Raji (cell line): ENCODE results near the gene GPC4.

Experiments
- POLR2A ChIP-seq: IDR thresholded peaks from 2 replicates; pipeline ENCODE4 v1.6.1; 2011; ENCODE audit warnings: low read depth, low read length, control low read depth; ENCODE audit not compliant: insufficient read depth

Gene GPC4

DNA sequence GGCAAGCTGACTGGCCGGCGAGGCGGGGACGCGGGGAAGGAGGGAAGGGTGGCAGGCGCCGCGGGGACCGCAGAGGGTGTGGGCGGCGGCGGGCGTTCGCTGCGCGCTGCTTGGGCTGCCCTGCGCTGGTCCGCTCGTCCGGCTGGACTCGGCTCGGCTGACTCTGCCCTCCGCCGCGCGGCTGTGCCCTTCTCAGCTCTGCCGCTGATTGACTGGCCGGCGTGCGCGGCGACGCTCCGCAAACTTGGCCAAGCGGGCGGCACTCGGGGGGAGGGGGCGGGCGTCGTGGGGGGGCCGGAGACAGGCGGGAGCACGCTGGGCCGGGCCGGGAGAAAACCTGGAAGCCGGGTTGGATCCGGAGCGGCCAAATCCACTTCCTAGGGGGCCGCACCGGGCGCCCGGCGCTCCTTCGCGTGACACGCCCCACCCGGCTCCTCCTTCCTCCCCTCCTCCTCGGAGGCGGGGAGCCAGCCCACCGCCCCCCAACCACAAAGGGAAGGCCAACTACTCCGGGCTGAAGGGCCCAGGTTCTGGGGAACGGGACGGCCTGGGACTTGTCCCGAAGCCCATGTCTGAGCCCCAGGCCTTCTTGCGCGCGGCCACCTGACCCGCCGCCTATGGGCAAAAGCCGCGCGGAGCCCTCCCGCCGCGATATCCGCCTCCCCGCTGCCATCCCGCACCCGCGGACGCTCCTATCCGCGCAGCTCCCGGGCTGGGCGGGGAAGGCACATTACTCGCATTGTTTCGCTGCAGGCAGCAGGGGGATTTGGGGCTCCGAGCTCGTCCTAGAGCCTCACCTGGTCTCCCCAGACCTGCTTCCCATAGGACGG, at the start of gene GPC4:
Gene GPC4, minus strand, starts transcription at position 214 of the 830 bp plus-strand sequence. CDS start 524 bp downstream, outside the sequence.
- no peak for TF ChIP-seq POLR2A

DNA sequence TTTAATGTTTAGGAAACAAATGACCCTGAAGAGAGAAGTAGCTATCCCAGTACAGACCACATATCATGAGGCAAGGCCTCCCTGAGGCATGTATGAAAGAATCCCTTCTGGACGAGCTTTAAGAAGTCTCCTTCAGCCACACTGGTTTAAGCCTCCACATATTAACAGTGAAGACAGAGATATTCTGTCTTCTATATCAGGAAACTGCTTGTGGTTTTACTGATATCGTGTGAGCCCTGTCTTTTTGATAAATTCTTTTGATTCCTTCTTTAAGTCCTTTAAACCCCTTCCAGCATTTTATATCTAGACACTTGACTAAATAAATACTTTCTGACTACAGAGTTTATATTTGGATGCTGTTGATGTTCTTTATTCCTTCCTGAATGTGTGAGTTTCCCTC, 45.9 kb upstream of the GPC4 start:
- TF ChIP-seq POLR2A: no peak

DNA sequence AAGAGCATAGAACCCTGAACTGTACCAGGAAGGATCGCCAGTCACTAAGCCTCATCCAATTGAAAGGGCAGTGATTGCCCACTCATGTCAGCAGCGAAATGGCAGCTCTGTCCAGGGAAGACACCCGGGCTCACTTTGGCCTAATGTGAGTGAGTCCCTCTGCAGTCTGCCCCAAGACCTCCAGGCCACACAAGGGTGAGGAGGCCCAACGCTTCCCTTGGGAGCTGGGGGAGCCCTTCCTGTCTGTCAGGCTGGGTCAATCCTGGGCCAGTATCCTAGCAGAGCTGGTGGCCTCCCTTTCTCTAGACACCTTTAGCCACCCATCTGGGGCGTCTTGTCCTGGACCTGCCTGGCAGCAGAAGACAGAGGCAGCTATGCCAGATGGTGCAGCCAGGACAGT, 39.6 kb upstream of the GPC4 start:
- TF ChIP-seq POLR2A: no peak

DNA sequence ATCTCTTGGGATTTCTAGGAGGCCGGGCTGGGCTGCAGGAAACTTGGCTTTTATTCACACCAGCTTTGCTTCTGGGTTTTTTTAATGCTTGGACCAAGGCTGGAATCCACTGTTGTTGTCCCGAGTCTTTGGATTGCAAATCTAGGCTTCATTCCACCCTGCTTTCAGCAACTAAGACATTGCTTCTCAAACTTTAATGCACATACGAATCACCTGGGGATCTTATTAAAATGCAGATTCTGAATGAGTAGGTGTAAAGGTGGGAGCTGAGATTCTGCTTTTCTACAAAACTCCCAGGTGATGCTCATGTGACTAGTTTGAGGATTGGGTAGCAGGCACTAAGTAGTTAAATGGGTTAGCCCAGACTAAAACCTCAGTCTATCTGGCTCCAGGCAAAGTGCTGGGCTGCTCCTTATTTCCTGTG, 39.2 kb upstream of the GPC4 start:
- no peak for TF ChIP-seq POLR2A

DNA sequence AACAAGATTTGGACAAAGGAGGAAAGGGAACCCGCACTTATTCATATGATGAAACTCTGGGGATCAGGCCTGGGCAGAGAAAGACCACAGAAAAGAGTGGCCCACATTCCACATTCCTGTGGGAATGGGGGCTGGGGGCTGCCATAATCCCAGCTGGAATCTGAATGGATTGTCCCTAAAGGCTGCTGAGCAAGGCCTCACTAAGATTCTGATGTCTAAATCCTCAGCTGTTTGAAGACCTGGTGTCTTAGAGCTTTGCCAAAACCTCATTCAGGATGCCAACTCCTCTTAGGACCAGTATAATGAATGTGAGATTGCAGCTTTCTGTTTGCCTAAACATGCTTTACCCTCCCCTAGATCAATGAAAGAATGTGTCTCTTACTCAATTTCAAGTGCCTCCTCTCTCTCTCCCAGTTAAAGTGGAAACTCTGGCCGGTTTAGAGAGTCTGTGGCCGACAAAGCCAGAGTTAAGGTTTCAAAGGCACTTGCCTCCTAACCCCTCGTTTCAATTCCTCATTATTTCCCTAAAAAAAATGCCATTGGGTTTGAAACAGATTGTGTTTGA, 33.3 kb upstream of the GPC4 start:
- TF ChIP-seq POLR2A: no peak

DNA sequence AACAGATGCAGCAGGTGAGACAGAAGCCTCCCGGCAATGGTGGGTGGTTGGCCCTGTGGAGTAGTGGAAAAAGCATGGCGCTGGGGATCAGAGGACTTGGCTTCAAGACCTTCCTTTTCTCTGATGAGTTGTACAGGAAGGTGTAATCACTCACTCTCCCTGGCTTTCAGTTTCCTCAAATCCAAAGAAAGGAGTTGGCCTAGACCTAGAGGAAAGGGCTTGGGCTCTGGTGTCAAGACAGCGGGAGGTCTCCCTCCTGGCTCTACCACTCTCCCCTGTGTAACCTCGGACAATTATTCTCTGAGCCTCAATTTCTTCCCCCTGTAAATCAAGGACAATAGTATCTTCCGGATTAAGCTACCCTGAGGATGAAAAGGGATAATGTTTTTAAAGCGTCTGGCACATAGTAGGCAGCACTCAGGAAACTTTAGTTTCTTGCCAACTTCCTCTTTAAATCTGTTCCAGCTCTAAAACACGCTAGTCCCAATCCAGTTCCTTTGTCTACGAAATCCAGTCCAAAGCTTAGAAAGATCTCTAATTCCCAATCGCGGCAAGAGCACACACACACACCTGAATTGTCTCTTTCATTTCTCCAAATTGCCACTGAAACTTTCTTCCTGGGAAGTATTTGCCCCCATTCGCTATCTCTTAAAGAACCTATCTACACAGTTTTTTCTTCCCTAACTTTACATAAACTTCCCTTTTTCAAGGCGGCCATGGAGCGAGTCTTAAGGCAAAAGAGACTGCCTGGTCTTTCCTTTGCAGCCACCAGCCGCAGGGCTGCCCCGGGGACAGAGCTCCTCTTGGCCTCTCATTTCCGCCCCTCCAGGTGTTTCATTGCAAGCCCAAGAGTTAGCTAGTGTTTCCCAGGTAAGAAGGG, 29.9 kb upstream of the GPC4 start:
- TF ChIP-seq POLR2A: no peak

DNA sequence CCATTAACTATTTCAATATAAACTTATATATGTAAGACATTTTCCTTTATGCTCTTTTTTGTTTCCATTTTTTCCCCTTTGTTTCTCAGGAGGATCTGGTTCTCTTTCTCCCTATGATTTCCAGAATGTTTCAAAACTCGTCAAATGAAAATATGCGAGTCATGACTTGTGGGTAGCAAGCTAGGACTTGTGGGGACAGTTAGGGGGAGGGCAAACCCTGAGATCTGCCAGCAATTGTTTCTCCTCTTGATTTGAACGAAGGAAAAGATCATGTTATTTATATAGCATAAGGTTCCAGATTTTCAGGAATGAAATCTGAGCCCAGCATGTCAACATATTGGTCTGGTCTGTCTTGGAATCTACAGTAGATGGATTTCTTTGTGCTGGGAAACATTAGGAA, 28.9 kb upstream of the GPC4 start:
- TF ChIP-seq POLR2A: no peak

DNA sequence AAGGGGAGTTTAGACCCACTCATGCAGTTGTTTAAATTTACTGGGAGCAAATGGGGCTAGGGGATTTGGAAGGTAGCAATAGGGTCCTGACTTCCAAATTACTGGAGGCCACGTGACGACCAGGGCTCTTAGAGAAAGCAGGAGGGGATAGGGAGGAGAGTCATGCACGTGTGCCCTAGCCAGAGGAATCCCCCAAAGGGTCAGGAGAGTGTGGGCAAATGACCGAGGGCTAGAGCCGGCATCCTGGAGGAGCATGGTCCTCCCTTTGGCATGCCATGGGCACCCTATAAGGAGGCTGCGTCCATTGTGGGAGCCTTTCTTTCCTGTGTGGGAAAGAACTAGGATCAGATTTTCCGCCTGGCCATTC, 25.5 kb upstream of the GPC4 start:
- no peak for TF ChIP-seq POLR2A

DNA sequence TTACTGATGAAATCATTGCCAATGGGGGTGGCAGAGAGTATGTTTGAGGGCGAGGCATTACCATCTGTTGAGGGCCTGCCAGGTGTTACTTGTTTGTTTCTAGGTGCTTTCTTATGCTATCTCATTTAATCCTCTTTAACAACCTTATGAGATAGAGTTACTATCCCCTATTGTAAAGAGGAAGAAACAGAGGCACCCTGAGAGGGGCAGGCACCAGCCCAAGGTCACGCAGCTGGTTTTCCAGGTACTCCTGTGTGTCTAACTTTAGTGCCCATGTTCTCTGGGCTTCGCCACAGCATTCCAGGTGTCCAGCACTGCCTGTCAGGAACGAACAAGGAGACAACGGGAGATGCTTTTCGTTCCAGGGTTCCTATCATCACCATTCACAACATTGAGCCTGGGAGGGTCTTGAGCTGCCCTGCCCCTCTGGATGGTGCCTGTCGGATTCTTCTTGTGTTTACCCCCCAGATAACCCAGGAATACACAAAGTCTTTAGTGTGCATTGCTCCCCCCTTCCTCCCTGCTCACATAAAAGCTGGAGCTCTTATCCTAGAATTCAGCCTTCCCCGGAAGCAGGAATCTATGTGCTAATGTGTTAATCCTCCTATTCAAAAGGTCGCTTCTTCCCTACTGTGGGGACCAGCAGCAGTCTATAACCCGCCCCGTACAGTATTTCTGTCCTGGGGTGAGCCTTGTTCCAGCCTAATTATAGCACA, 24.9 kb upstream of the GPC4 start:
- no peak for TF ChIP-seq POLR2A

DNA sequence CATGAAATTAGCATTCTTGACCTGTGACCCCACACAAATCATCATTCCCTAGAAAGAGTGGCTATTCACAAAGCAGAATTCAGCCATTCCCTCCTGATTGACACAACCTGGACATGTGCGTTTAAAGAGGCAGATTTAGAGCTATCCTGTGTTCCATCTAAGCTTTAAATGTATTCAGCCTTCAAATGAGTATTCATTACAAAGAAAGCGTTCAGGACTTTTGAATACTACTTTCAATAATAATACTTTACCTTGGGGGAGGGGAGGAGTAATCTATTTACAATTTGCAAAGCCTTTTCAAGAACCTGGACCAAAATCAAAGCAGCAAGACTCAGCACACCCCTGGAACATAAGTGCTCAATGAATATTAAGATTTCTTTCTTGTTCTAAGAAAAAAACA, 22.5 kb upstream of the GPC4 start:
- no peak for TF ChIP-seq POLR2A

DNA sequence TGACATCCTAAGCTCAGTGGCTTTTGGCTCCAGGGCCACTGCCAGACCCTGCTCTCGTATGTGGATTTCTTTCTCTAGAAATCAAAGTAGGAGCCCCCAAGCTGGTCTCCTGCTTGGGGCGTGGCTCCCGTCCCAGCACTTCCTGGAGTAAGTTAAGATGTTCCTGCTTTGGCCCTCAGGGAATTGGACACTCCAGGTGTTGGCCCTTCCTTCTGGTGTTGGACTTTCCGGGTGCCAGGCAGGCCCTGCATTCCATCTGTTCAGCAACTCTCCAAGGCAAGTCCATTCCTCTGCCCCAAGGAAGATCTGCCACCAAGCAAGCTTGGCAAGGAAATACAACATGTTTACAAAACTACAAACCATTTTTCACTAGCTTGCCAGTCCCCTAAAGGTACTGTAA, 22.1 kb upstream of the GPC4 start:
- no peak for TF ChIP-seq POLR2A

DNA sequence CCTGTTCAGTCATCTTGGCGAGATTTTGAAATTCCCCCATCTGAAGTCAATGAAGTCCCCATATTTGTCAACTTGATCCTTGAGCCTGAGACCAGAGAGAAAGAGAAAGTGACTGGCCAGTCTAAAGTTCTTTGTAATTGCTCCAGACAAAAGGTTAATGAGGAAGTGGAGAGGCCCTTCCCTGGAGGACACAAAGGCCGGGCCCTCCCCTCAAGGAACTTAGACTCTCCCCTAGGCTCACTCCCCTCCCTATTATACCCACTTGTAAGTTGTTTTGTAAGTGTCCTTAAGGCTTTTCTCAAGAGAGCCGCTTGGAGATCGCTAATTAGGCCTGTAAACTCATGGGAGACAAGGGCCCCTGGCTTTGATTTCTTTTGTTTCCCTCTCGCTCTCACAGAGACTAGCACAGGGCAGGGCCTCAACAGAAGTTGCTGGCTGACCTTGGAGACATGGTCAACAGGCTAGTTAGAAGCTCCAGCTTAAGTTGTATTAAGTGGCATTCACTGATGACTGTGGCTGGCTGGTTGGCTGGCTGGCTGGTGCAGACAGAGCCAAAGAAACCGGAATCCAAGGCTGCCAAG, 20.3 kb upstream of the GPC4 start:
- TF ChIP-seq POLR2A: no peak

DNA sequence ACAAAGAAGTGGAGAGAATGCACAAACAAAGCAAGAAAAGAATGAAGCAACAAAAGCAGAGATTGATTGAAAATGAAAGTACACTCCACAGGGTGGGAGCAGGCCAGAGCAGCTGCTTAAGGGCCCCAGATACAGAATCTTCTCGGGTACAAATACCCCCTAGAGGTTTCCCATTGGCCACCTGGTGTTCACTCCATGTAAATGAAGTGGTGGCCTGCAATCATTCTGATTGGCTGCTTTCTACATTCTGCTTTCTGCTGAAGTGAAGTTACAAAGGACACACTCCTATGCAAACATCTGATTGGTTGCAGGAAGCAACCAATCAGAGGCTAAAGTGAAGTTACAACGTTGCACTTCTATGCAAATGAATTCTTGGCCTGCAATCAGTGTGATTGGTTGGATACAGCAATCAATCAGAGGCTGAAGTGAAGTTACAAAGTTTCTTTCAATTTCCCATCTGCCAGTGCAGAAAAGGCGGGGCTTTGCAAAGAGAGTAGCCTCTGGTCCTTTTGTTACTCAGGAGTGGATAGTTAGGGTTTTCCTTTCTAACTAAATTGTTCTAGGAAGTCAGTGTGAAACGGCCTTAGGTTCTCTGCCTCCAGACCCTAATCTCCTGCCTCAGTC, 19.0 kb upstream of the GPC4 start:
- no peak for TF ChIP-seq POLR2A

DNA sequence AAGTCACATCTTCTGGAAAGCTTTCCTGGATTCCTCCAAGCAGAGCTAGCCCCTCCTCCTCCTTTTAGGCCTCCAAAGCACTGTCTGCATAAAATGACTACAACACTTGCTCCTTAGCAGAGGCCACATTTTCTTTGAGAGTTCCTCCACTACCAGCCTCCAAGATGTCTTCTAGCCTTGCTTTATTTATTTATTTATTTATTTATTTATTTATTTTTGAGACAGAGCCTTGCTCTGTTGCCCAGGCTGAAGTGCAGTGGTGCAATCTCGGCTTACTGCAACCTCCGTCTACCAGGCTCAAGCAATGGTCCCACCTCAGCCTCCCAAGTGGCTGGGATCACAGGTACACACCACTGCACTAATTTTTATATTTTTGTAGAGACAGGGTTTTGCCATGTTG, 4.6 kb upstream of the GPC4 start:
- no peak for TF ChIP-seq POLR2A

DNA sequence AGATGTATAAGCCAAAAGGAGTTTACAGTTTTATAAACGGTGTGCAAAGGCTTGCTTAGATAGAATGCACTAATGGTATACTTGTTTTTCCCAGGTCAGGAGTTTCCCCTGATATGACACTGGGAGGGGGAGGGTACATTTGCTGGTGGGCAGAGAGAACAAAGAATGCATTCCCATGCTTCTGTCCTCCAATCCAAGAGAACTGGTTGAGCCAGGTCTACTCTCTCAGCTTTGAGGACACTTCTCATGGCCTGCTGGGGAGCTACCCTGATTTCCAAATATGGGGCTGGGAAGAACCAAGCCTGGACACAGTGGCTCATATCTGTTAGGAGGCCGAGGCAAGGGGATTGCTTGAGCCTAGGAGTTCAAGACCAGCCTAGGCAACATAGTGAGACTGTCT, 3.3 kb upstream of the GPC4 start:
- no peak for TF ChIP-seq POLR2A

DNA sequence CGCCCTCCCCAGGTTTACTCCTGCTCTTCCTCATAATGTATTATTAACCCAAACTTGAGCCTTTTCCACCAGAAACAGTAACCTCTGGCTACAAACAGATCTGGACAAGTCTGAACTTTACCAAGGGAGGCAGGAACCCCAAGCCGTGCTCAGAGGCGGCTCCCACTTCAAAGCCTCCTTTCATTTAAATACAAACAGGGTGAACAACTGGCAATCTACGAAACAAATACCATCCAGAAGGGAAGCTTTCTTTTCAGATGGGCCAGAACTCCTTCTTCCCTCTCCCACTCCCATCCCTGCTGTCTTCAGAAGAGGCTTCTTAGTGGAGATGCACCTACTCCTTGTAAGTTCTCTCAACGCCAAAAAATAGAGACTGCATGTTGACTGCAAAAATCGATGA, 2.1 kb upstream of the GPC4 start:
- no peak for TF ChIP-seq POLR2A
